ENCODE data around the gene CACNA1H. TPM values are rescaled to one million over a fixed set of nuclear protein-coding genes. Genes with fewer than 3 reads are reported as not detected.

CACNA1H gene
- total RNA-seq, 1 experiment from 2014 or later = 31.1 TPM

GRCh38 chr16:1117176-1117900 is 35.6 kb upstream of the CACNA1H start:
- ATAC-seq (no peak), DNase-seq (ENCODE audit: low read depth, low spot score) (no peak)
- no peak for TF ChIP-seq TCF7L2 (IDR thresholded peaks at IDR 0.05; ENCODE audit: low read depth, low read length)
- TF ChIP-seq, protein P1, sequence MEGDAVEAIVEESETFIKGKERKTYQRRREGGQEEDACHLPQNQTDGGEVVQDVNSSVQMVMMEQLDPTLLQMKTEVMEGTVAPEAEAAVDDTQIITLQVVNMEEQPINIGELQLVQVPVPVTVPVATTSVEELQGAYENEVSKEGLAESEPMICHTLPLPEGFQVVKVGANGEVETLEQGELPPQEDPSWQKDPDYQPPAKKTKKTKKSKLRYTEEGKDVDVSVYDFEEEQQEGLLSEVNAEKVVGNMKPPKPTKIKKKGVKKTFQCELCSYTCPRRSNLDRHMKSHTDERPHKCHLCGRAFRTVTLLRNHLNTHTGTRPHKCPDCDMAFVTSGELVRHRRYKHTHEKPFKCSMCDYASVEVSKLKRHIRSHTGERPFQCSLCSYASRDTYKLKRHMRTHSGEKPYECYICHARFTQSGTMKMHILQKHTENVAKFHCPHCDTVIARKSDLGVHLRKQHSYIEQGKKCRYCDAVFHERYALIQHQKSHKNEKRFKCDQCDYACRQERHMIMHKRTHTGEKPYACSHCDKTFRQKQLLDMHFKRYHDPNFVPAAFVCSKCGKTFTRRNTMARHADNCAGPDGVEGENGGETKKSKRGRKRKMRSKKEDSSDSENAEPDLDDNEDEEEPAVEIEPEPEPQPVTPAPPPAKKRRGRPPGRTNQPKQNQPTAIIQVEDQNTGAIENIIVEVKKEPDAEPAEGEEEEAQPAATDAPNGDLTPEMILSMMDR (IDR thresholded peaks at IDR 0.05) = no peak
- TF ChIP-seq REST (IDR thresholded peaks at IDR 0.05; ENCODE audit: insufficient read depth in 1 of 2, low read depth in 2 of 2, low read length in 1 of 2) = no peak
- TF ChIP-seq POLR2AphosphoS5 (IDR thresholded peaks at IDR 0.05; ENCODE audit: low read depth, low read length) = no peak
- no peak for TF ChIP-seq SIN3A (IDR thresholded peaks at IDR 0.05; ENCODE audit: borderline replicate concordance, insufficient read depth, low read depth, low read length)
- BruUV-seq (replicated peaks) = no TSS peak
- CTCF ChIA-PET = interaction anchor here (0.5 kb wide), 1 partner anchor 26 kb away, joined by 5 read pairs; no protein-coding TSS in a partner anchor
- intact Hi-C loops (cut with micrococcal nuclease; ENCODE audit: unreplicated experiment) = no loop called here
- no peaks in the 10 kb centered on the region for H3K27me3 ChIP-seq (ENCODE audit: control insufficient read depth, insufficient read depth, low read length)
- no peaks in the 10 kb centered on the region; the same call in none of the 2 replicates for H3K4me1 ChIP-seq (ENCODE audit: control insufficient read depth, insufficient read depth, low read length)
- H3K9me3 ChIP-seq (ENCODE audit: control insufficient read depth, insufficient read depth, low read depth, low read length) = no peaks in the 10 kb centered on the region
- POLR2A ChIA-PET = no interaction called here
- in situ Hi-C loops (cut with HindIII; ENCODE audit: low pct_unique_long_range_greater_than_20kb, low sequenced_read_pairs) = no loop called here
- H3K36me3 ChIP-seq (ENCODE audit: control insufficient read depth, insufficient read depth, low read length) = no peaks in the 10 kb centered on the region
- no peak overlapping the region for H3K4me3 ChIP-seq (ENCODE audit: low read depth in 2 of 2, low read length in 2 of 2)
- H3K27ac ChIP-seq (ENCODE audit: low read length) = no peak overlapping the region

DNA sequence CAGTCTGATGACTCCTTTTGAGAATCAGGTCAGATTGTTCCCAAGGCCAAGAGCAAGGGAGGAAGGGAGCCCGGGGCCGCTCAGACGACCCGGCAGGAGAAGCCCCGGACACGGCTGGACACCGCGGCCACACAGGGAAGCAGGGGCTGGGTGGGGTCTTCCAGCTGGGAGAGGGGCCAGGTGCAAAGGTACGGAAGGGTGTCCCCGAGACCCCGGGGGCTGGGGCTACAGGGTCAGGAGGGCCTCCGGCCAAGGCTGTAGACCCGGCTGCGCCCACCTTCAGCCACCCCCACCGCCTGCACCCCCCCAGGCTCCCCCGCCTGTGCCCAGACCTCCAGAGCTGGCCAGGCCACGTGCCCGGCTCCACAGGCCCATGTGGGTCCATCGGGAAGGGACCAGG is 35.0 kb upstream of the CACNA1H start:
- no peak for ATAC-seq
- BruUV-seq (replicated peaks) = no TSS peak
- Histone ChIP-seq H3K27me3 (ENCODE audit: control insufficient read depth, insufficient read depth, low read length) (no peaks in the 10 kb centered on the region), H3K36me3 (ENCODE audit: control insufficient read depth, insufficient read depth, low read length) (no peaks in the 10 kb centered on the region), H3K4me3 (ENCODE audit: low read depth in 2 of 2, low read length in 2 of 2) (no peak overlapping the region), H3K4me1 (ENCODE audit: control insufficient read depth, insufficient read depth, low read length) (no peaks in the 10 kb centered on the region; the same call in none of the 2 replicates), H3K9me3 (ENCODE audit: control insufficient read depth, insufficient read depth, low read depth, low read length) (no peaks in the 10 kb centered on the region), H3K27ac (ENCODE audit: low read length) (no peak overlapping the region)
- in situ Hi-C loops (cut with HindIII; ENCODE audit: low pct_unique_long_range_greater_than_20kb, low sequenced_read_pairs) = no loop called here
- TF ChIP-seq SIN3A (IDR thresholded peaks at IDR 0.05; ENCODE audit: borderline replicate concordance, insufficient read depth, low read depth, low read length) (no peak), POLR2AphosphoS5 (IDR thresholded peaks at IDR 0.05; ENCODE audit: low read depth, low read length) (no peak), TCF7L2 (IDR thresholded peaks at IDR 0.05; ENCODE audit: low read depth, low read length) (no peak), REST (IDR thresholded peaks at IDR 0.05; ENCODE audit: insufficient read depth in 1 of 2, low read depth in 2 of 2, low read length in 1 of 2) (no peak)
- TF ChIP-seq, protein P1 (IDR thresholded peaks at IDR 0.05) = no peak
- POLR2A ChIA-PET = no interaction called here
- CTCF ChIA-PET = no interaction called here
- DNase-seq (ENCODE audit: low read depth, low spot score) = no peak
- intact Hi-C loops (cut with micrococcal nuclease; ENCODE audit: unreplicated experiment) = no loop called here
